SJSA1 (cell line): ENCODE results near the gene PGLYRP1. TPM values are rescaled to one million over a fixed set of nuclear protein-coding genes. Genes with fewer than 3 reads are reported as not detected.

ENCODE experiments used
- DNase-seq, 2 experiments: peaks; one replicate each; pipeline ENCODE4 v3.0.0-alpha.2; 2015 to 2020; ENCODE audit warnings: low spot score in 2 of 2, low read depth in 1 of 2
- H3K27ac ChIP-seq: fragments of 250-450 bp; sonication (Bioruptor Pico); 2 replicates; pipeline ENCODE4 v1.5.1; 2020; ENCODE audit warnings: mild to moderate bottlenecking, moderate library complexity
- H3K27me3 ChIP-seq: fragments of 250-450 bp; sonication (Bioruptor Pico); replicated peaks from 2 replicates; pipeline ENCODE4 v1.5.1; 2020; ENCODE audit warnings: mild to moderate bottlenecking, moderate library complexity
- H3K36me3 ChIP-seq: fragments of 250-450 bp; sonication (Bioruptor Pico); 2 replicates; pipeline ENCODE4 v1.5.1; 2020; ENCODE audit warnings: mild to moderate bottlenecking
- H3K4me1 ChIP-seq: fragments of 250-450 bp; sonication (Bioruptor Pico); replicated peaks from 2 replicates; pipeline ENCODE4 v1.6.1; 2021; ENCODE audit warnings: mild to moderate bottlenecking
- H3K4me3 ChIP-seq: fragments of 250-450 bp; sonication (Bioruptor Pico); 2 replicates; pipeline ENCODE4 v1.5.1; 2020; ENCODE audit warnings: mild to moderate bottlenecking
- H3K9me3 ChIP-seq: fragments of 250-450 bp; sonication (Bioruptor Pico); replicated peaks from 2 replicates; pipeline ENCODE4 v1.5.1; 2020; ENCODE audit warnings: mild to moderate bottlenecking
- total RNA-seq: library from RNA; depleted of rRNA; stranded (reverse); fragments of >200 nt; shearing (Covaris generic); gene quantifications from 2 replicates; pipeline ENCODE4 v1.2.3, GENCODE V29; 2014; rRNA removed

PGLYRP1 gene
- not detected in 2 replicates for total RNA-seq

GRCh38 chr19:46022431-46023310, at the start of gene PGLYRP1:
Gene PGLYRP1 (minus strand): TSS chr19:46023053. CDS start chr19:46023021, 32 bp downstream.
- no peaks in the 10 kb centered on the region for H3K27me3 ChIP-seq
- H3K9me3 ChIP-seq: no peaks in the 10 kb centered on the region
- H3K36me3 ChIP-seq: no peaks in the 10 kb centered on the region
- no peaks in the 10 kb centered on the region for H3K4me1 ChIP-seq
- H3K4me3 ChIP-seq: no peak within 1 kb of the TSS
- no peak for DNase-seq
- no peak within 1 kb of the TSS for H3K27ac ChIP-seq

DNA sequence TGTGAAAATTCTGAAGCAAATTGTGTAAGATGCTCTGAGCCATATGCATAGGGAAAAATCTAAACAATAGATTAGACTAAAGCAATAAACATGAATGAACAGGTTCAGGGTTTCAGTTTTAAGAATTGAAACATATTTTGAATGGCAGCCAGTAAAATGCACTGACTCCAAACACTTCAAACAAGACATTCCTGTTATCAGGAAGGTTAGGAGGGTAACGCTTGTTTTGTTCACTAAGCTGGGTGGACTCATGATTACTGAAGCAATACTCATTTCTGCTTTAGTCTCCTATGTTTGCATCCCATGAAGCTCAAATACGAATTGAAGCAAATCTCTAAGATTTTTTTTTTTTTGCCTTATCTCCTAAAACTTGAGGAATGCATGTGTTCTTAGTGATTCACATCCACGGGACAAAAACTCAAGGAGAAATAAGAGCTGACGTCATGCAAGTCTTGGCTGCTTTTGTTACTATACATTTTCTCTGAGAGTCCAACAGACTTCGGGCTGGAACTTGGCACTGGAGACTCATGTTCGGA, 47.0 kb upstream of the PGLYRP1 start:
- H3K4me1 ChIP-seq: peaks cover 44% of the 10 kb centered on the region
- H3K9me3 ChIP-seq: no peaks in the 10 kb centered on the region
- H3K27me3 ChIP-seq: no peaks in the 10 kb centered on the region
- H3K4me3 ChIP-seq: no peak overlapping the region
- peak overlapping the region; percentile 24 for H3K27ac ChIP-seq
- H3K36me3 ChIP-seq: no peaks in the 10 kb centered on the region
- peak; percentile 52 to 77 for DNase-seq

DNA sequence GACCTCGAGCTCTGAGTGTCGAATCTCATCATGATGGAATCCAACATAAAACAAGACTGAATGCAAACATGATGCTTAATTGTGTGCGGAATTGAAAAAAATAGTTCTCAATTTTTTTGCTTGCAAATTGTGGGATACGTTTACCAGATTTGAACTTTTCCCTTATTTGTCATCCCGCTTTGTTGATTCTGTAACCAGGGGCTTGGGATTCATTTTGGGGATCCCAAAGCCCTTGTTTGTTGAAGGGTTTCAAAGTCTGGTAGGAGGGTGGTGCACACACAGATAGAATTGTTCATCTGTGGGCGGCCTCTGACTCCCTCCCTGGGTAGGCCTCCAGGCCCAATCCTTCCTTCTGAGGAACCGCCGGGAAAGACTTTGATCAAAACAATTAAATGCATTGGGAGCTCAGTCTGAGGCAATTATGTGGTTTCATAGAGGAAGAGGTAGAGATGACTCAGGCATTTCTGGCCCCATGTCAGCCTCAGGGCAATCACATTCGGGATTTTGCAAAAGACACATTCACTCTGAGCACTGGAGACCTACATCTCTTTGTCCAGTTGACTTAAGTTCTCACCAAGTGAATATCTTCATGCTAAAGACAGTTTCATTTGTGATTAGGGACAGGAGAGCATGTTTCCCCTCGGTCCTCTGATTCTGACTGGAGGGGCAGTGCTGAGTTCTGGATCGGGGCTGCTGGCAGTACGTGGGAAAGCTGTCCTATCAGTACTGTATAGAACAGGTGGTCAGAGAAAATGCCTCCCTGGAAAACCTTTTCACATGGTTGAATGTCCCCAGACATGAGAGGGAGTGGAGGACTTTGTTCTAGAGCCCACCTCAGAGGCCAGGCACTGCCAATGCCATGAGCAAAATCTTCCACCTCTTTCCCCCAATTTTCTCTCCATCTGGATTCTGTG, 45.7 kb upstream of the PGLYRP1 start:
- Histone ChIP-seq H3K27ac (peak overlapping the region; percentile 34), H3K36me3 (no peaks in the 10 kb centered on the region), H3K4me3 (no peak overlapping the region), H3K4me1 (peaks cover 44% of the 10 kb centered on the region), H3K27me3 (no peaks in the 10 kb centered on the region; the same call in 1 of the 2 replicates), H3K9me3 (no peaks in the 10 kb centered on the region)
- DNase-seq: peak; percentile 86 to 90

GRCh38 chr19:46067691-46068090, 44.8 kb upstream of the PGLYRP1 start:
- H3K36me3 ChIP-seq: no peaks in the 10 kb centered on the region
- no peak overlapping the region for H3K4me3 ChIP-seq

GRCh38 chr19:46066471-46066870, 43.6 kb upstream of the PGLYRP1 start:
- H3K4me1 ChIP-seq: peaks cover 44% of the 10 kb centered on the region
- no peak overlapping the region for H3K4me3 ChIP-seq
- peaks cover 6% of the 10 kb centered on the region for H3K27me3 ChIP-seq
- DNase-seq: no peak
- 0 out of 2 replicates have a peak, but pooled peaks cover 2% of the 10 kb centered on the region for H3K9me3 ChIP-seq
- H3K27ac ChIP-seq: no peak overlapping the region
- no peaks in the 10 kb centered on the region for H3K36me3 ChIP-seq

More at GRCh38 chr19:46067691-46068090, 44.8 kb upstream of the PGLYRP1 start:
- H3K9me3 ChIP-seq: no peaks in the 10 kb centered on the region
- no peak for DNase-seq
- H3K27me3 ChIP-seq: no peaks in the 10 kb centered on the region; the same call in 1 of the 2 replicates
- H3K4me1 ChIP-seq: peaks cover 44% of the 10 kb centered on the region
- peak overlapping the region; percentile 34 for H3K27ac ChIP-seq

- peaks cover 39% of the 10 kb centered on the region for H3K4me1 ChIP-seq
- no peak overlapping the region for H3K4me3 ChIP-seq
- peaks cover 7% of the 10 kb centered on the region for H3K27me3 ChIP-seq
- H3K9me3 ChIP-seq: 0 out of 2 replicates have a peak, but pooled peaks cover 2% of the 10 kb centered on the region
- no peak for DNase-seq
- H3K27ac ChIP-seq: no peak overlapping the region
- no peaks in the 10 kb centered on the region for H3K36me3 ChIP-seq
These were observed 42.7 kb upstream of the PGLYRP1 start for GRCh38 chr19:46065486-46066071.

DNA sequence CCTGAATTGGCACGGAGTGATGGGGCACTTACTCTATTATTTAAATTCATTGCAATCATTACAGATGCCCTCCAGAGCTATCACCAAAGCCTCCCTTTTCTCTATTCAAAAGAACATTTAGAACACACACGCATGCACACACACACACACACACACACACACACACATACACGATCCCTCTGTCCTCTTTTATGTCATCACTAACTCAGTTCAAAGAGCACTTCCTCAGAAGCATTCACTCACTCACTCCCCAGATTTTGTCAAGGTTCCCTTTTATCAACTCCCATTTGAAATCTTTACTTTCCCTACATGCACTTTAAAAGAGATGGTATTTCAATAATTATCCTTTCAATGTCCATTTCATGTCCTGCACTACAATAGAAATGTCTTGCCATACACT, 40.3 kb upstream of the PGLYRP1 start:
- no peak overlapping the region for H3K4me3 ChIP-seq
- H3K27ac ChIP-seq: no peak overlapping the region
- H3K4me1 ChIP-seq: peaks cover 15% of the 10 kb centered on the region
- 0 out of 2 replicates have a peak, but pooled peaks cover 2% of the 10 kb centered on the region for H3K9me3 ChIP-seq
- peaks cover 13% of the 10 kb centered on the region for H3K27me3 ChIP-seq
- H3K36me3 ChIP-seq: no peaks in the 10 kb centered on the region
- DNase-seq: no peak

DNA sequence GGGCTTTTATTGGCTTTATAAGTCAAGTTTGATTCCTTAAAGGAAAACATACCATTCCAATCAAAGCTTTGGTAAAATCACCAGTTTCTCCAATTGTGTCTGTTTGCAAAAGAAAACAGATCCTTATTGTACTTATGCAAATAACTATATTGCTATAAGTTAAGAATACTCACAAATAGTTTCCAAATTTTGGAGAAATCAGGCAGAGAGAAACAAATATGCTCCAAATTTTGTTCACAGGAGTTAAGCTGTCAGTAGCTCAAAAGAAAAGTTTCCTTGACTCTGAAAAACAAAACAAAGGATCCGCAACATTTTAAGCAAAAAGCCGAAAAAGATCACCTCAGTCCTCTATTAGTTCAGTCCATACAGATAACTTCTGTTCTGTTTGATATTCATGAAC, 37.2 kb upstream of the PGLYRP1 start:
- Histone ChIP-seq H3K9me3 (0 out of 2 replicates have a peak, but pooled peaks cover 2% of the 10 kb centered on the region), H3K4me3 (no peak overlapping the region), H3K27me3 (peaks cover 13% of the 10 kb centered on the region), H3K36me3 (no peaks in the 10 kb centered on the region), H3K27ac (no peak overlapping the region), H3K4me1 (peaks cover 6% of the 10 kb centered on the region)
- DNase-seq: no peak

DNA sequence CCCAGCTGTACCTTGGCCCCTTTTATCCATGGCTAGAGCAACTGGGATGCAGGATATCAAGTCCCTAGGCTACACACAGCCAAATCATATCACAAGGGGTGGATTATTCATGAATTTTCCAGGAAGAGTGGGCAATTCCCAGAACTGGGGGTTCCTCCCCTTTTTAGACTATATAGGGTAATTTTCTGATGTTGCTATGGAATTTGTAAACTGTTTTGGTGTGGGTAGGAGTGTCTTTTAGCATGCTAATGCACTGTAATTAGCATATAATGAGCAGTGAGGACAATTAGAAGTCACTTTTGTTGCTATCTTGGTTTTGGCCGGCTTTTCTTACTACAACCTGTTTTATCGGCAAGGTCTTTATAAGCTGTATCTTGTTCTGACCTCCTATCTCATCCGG, 35.9 kb upstream of the PGLYRP1 start:
- DNase-seq: no peak
- H3K27me3 ChIP-seq: peaks cover 19% of the 10 kb centered on the region
- H3K36me3 ChIP-seq: no peaks in the 10 kb centered on the region
- H3K27ac ChIP-seq: no peak overlapping the region
- 0 out of 2 replicates have a peak, but pooled peaks cover 2% of the 10 kb centered on the region for H3K9me3 ChIP-seq
- H3K4me3 ChIP-seq: no peak overlapping the region
- peaks cover 6% of the 10 kb centered on the region for H3K4me1 ChIP-seq

DNA sequence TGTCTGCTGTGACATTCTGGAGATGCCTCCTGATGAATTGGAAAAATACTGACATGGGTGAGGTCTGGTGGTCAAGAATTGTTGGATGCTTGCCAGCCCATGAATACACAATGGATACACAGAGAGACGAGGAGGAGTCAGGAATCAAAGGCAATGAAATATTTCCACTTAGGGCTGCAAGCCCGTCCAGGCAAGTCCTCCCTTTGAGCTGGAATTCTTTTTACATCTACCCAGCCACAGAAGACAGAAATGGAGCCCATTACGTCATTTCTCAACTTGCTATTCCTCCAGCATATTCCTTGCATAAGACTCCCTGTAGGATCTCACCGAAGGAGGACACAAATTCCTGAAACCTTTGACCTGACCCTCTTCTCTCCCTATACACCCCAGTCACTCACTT, 33.7 kb upstream of the PGLYRP1 start:
- DNase-seq: peak in 1 of 2 experiments; percentile 21
- H3K4me1 ChIP-seq: peaks cover 6% of the 10 kb centered on the region
- H3K27ac ChIP-seq: no peak overlapping the region
- H3K4me3 ChIP-seq: no peak overlapping the region
- H3K36me3 ChIP-seq: no peaks in the 10 kb centered on the region
- peaks cover 16% of the 10 kb centered on the region for H3K27me3 ChIP-seq
- H3K9me3 ChIP-seq: no peaks in the 10 kb centered on the region

- Histone ChIP-seq H3K27ac (no peak overlapping the region), H3K4me3 (no peak overlapping the region), H3K4me1 (peaks cover 6% of the 10 kb centered on the region), H3K9me3 (no peaks in the 10 kb centered on the region), H3K36me3 (no peaks in the 10 kb centered on the region), H3K27me3 (peaks cover 24% of the 10 kb centered on the region)
- no peak for DNase-seq
These were observed 30.0 kb upstream of the PGLYRP1 start for GRCh38 chr19:46052896-46053295.

DNA sequence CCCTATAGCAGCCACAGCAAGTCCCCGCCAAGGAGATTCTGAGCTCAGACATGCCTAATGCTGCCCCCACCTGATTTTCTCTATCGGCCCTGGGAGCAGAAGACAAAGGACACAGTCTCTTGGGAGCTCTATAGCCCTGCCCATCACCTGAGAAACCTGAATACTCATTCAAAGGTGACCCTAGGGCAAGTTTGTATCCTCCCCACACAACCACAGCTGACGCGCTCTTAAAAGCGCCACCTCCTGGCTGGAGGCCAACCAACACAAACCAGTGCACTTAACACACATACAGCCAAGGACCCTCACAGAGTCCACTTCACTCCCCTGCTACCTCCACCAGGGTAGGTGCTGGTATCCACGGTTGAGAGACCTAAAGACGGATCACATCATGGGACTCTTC, 26.7 kb upstream of the PGLYRP1 start:
- no peaks in the 10 kb centered on the region for H3K4me1 ChIP-seq
- no peak overlapping the region for H3K27ac ChIP-seq
- H3K36me3 ChIP-seq: no peaks in the 10 kb centered on the region
- no peak overlapping the region for H3K4me3 ChIP-seq
- DNase-seq: no peak
- H3K9me3 ChIP-seq: 0 out of 2 replicates have a peak, but pooled peaks cover under 1% of the 10 kb centered on the region
- peaks cover 46% of the 10 kb centered on the region for H3K27me3 ChIP-seq

- no peak overlapping the region for H3K27ac ChIP-seq
- peaks cover 31% of the 10 kb centered on the region for H3K27me3 ChIP-seq
These were observed 20.7 kb upstream of the PGLYRP1 start for GRCh38 chr19:46043519-46043918.

More at GRCh38 chr19:46043519-46043918, 20.7 kb upstream of the PGLYRP1 start:
- no peak overlapping the region for H3K4me3 ChIP-seq
- no peak for DNase-seq
- no peaks in the 10 kb centered on the region for H3K36me3 ChIP-seq
- peaks cover 7% of the 10 kb centered on the region; the same call in 1 of the 2 replicates for H3K9me3 ChIP-seq
- H3K4me1 ChIP-seq: no peaks in the 10 kb centered on the region
